ENCODE data around the gene WNK2.

The WNK2 gene

GRCh38 chr9:93164085-93164484 lies 19.9 kb upstream of the WNK2 start:
- no peak for DNase-seq

GRCh38 chr9:93166699-93167098 lies 17.2 kb upstream of the WNK2 start:
- DNase-seq = no peak

- DNase-seq = no peak
These were observed 16.8 kb upstream of the WNK2 start for GRCh38 chr9:93167185-93167584.

GRCh38 chr9:93167838-93168237 lies 16.1 kb upstream of the WNK2 start:
- DNase-seq = no peak

- DNase-seq = no peak
These were observed 15.4 kb upstream of the WNK2 start for GRCh38 chr9:93168581-93168980.

GRCh38 chr9:93169444-93169843 lies 14.5 kb upstream of the WNK2 start:
- DNase-seq = no peak

GRCh38 chr9:93170571-93170970 lies 13.4 kb upstream of the WNK2 start:
- DNase-seq = no peak

GRCh38 chr9:93171261-93171990 lies 12.5 kb upstream of the WNK2 start:
- DNase-seq = no peak

GRCh38 chr9:93172666-93173364 lies 11.1 kb upstream of the WNK2 start:
- no peak for DNase-seq

- no peak for DNase-seq
These were observed 10.4 kb upstream of the WNK2 start for GRCh38 chr9:93173365-93174051.

- no peak for DNase-seq
These were observed 9.0 kb upstream of the WNK2 start for GRCh38 chr9:93174976-93175375.

- DNase-seq = no peak
These were observed 6.3 kb upstream of the WNK2 start for GRCh38 chr9:93177676-93178075.

- DNase-seq = no peak
These were observed 4.8 kb upstream of the WNK2 start for GRCh38 chr9:93178851-93179786.

GRCh38 chr9:93180938-93181337 lies 3.0 kb upstream of the WNK2 start:
- no peak for DNase-seq

- no peak for DNase-seq
These were observed 2.1 kb upstream of the WNK2 start for GRCh38 chr9:93181672-93182435.

- no peak for DNase-seq
These were observed 1.4 kb upstream of the WNK2 start for GRCh38 chr9:93182572-93182971.

GRCh38 chr9:93183131-93183662 lies 742 bp upstream of the WNK2 start:
- DNase-seq = no peak

GRCh38 chr9:93184432-93185265 lies 710 bp downstream of the WNK2 start:
- no peak for DNase-seq

GRCh38 chr9:93185266-93186214 lies 1.6 kb downstream of the WNK2 start:
- no peak for DNase-seq

All from DMS153 (cell line).